Measurements from ENCODE around the gene CRCP.
"Not testable (repeated sequence)": the region's sequence is repeated elsewhere in the genome, so short reads cannot be mapped to it uniquely, and the experiment has no call there.

CRCP gene

GRCh38 chr7:66170309-66171231 lies 55.9 kb downstream of the CRCP start:
- no peak for DNase-seq (ENCODE audit: low read depth)
- TF ChIP-seq, protein P1, sequence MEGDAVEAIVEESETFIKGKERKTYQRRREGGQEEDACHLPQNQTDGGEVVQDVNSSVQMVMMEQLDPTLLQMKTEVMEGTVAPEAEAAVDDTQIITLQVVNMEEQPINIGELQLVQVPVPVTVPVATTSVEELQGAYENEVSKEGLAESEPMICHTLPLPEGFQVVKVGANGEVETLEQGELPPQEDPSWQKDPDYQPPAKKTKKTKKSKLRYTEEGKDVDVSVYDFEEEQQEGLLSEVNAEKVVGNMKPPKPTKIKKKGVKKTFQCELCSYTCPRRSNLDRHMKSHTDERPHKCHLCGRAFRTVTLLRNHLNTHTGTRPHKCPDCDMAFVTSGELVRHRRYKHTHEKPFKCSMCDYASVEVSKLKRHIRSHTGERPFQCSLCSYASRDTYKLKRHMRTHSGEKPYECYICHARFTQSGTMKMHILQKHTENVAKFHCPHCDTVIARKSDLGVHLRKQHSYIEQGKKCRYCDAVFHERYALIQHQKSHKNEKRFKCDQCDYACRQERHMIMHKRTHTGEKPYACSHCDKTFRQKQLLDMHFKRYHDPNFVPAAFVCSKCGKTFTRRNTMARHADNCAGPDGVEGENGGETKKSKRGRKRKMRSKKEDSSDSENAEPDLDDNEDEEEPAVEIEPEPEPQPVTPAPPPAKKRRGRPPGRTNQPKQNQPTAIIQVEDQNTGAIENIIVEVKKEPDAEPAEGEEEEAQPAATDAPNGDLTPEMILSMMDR (IDR thresholded peaks at IDR 0.05; ENCODE audit: low read depth, low read length) = no peak
- TF ChIP-seq MAX (IDR thresholded peaks at IDR 0.05; ENCODE audit: low read depth, low read length) = no peak
- TF ChIP-seq POLR2A (IDR thresholded peaks at IDR 0.05; ENCODE audit: extremely low read depth, insufficient read length) = no peak
- no peak for TF ChIP-seq MYC (IDR thresholded peaks at IDR 0.05; ENCODE audit: low read depth, low read length)
- H3K4me3 ChIP-seq (ENCODE audit: low read depth, low read length) = no peak overlapping the region

GRCh38 chr7:66172536-66173401 lies 58.1 kb downstream of the CRCP start:
- DNase-seq (ENCODE audit: low read depth) = not testable (repeated sequence)

DNA sequence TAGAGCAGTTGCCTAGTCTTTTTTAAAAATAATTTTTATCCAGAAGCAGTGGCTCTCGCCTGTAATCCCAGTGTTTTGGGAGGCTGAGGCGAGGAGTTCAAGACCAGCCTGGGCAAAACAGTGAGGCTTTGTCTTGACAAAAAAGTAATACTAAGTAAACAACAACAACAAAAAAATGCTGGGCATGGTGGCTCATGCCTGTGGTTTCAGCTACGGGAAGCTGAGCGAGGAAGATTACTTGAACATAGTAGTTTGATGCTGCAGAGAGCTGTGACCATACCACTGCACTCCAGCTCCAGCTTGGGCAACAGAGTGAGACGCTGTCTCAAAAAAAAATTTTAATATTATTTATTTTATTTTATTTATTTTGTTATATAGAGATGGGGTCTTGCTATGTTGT lies 59.2 kb downstream of the CRCP start:
- H3K4me3 ChIP-seq (ENCODE audit: low read depth, low read length) = no peak overlapping the region
- DNase-seq (ENCODE audit: low read depth) = no peak
- no peak for TF ChIP-seq MAX (IDR thresholded peaks at IDR 0.05; ENCODE audit: low read depth, low read length)
- TF ChIP-seq, protein P1 (IDR thresholded peaks at IDR 0.05; ENCODE audit: low read depth, low read length) = no peak
- TF ChIP-seq POLR2A (IDR thresholded peaks at IDR 0.05; ENCODE audit: extremely low read depth, insufficient read length) = no peak
- no peak for TF ChIP-seq MYC (IDR thresholded peaks at IDR 0.05; ENCODE audit: low read depth, low read length)

More at GRCh38 chr7:66172536-66173401, 58.1 kb downstream of the CRCP start:
- H3K4me3 ChIP-seq (ENCODE audit: low read depth, low read length) = not testable (repeated sequence)

- not testable (repeated sequence) for DNase-seq (ENCODE audit: low read depth); H3K4me3 ChIP-seq (ENCODE audit: low read depth, low read length)
Measured at GRCh38 chr7:66175006-66175405, 60.4 kb downstream of the CRCP start.

GRCh38 chr7:66176914-66177313 lies 62.3 kb downstream of the CRCP start:
- no peak overlapping the region for H3K4me3 ChIP-seq (ENCODE audit: low read depth, low read length)
- TF ChIP-seq MAX (IDR thresholded peaks at IDR 0.05; ENCODE audit: low read depth, low read length) (no peak), MYC (IDR thresholded peaks at IDR 0.05; ENCODE audit: low read depth, low read length) (no peak), POLR2A (IDR thresholded peaks at IDR 0.05; ENCODE audit: extremely low read depth, insufficient read length) (no peak)
- TF ChIP-seq, protein P1 (IDR thresholded peaks at IDR 0.05; ENCODE audit: low read depth, low read length) = no peak
- DNase-seq (ENCODE audit: low read depth) = no peak

- no peak for TF ChIP-seq MYC (IDR thresholded peaks at IDR 0.05; ENCODE audit: low read depth, low read length)
- TF ChIP-seq POLR2A (IDR thresholded peaks at IDR 0.05; ENCODE audit: extremely low read depth, insufficient read length) = no peak
- TF ChIP-seq, protein P1 (IDR thresholded peaks at IDR 0.05; ENCODE audit: low read depth, low read length) = no peak
- DNase-seq (ENCODE audit: low read depth) = no peak
- H3K4me3 ChIP-seq (ENCODE audit: low read depth, low read length) = no peak overlapping the region
Measured at GRCh38 chr7:66178258-66178657, 63.6 kb downstream of the CRCP start.

All from NB4 (cell line).